Measurements from ENCODE around the gene MIDN. TPM values are rescaled to one million over a fixed set of nuclear protein-coding genes. Genes with fewer than 3 reads are reported as not detected.

The MIDN gene
- total RNA-seq, 1 donor from 2014 or later = 325 TPM

- H3K4me3 Mint-ChIP-seq (ENCODE audit: unreplicated experiment) = peak overlapping the region; percentile 86
- peaks cover 22% of the 10 kb centered on the region for H3K27me3 Mint-ChIP-seq (ENCODE audit: unreplicated experiment)
- H3K27ac Mint-ChIP-seq (ENCODE audit: unreplicated experiment) = no peak overlapping the region
- no peaks in the 10 kb centered on the region for H3K36me3 Mint-ChIP-seq (ENCODE audit: unreplicated experiment)
- H3K4me1 Mint-ChIP-seq (ENCODE audit: low read depth, unreplicated experiment) = peaks cover 25% of the 10 kb centered on the region
- no peak for DNase-seq
- peaks cover 15% of the 10 kb centered on the region for H3K9me3 Mint-ChIP-seq (ENCODE audit: unreplicated experiment)
- no peak for TF ChIP-seq CTCF (IDR thresholded peaks at IDR 0.05; ENCODE audit: partially characterized antibody, unreplicated experiment)
Measured at GRCh38 chr19:1275976-1276627, 27.7 kb downstream of the MIDN start.

GRCh38 chr19:1276628-1277022 is 28.2 kb downstream of the MIDN start:
- peaks cover 21% of the 10 kb centered on the region for H3K4me1 Mint-ChIP-seq (ENCODE audit: low read depth, unreplicated experiment)
- peaks cover 15% of the 10 kb centered on the region for H3K9me3 Mint-ChIP-seq (ENCODE audit: unreplicated experiment)
- H3K4me3 Mint-ChIP-seq (ENCODE audit: unreplicated experiment) = peak overlapping the region; percentile 86
- H3K27ac Mint-ChIP-seq (ENCODE audit: unreplicated experiment) = no peak overlapping the region
- no peak for TF ChIP-seq CTCF (IDR thresholded peaks at IDR 0.05; ENCODE audit: partially characterized antibody, unreplicated experiment)
- H3K27me3 Mint-ChIP-seq (ENCODE audit: unreplicated experiment) = peaks cover 22% of the 10 kb centered on the region
- no peaks in the 10 kb centered on the region for H3K36me3 Mint-ChIP-seq (ENCODE audit: unreplicated experiment)
- no peak for DNase-seq

- Mint-ChIP-seq H3K9me3 (ENCODE audit: unreplicated experiment) (peaks cover 15% of the 10 kb centered on the region), H3K4me3 (ENCODE audit: unreplicated experiment) (peak overlapping the region; percentile 86), H3K4me1 (ENCODE audit: low read depth, unreplicated experiment) (peaks cover 21% of the 10 kb centered on the region), H3K36me3 (ENCODE audit: unreplicated experiment) (no peaks in the 10 kb centered on the region), H3K27me3 (ENCODE audit: unreplicated experiment) (peaks cover 20% of the 10 kb centered on the region), H3K27ac (ENCODE audit: unreplicated experiment) (no peak overlapping the region)
- DNase-seq = no peak
- no peak for TF ChIP-seq CTCF (IDR thresholded peaks at IDR 0.05; ENCODE audit: partially characterized antibody, unreplicated experiment)
Measured at GRCh38 chr19:1277061-1277460, 28.7 kb downstream of the MIDN start.

- Mint-ChIP-seq H3K36me3 (ENCODE audit: unreplicated experiment) (no peaks in the 10 kb centered on the region), H3K27ac (ENCODE audit: unreplicated experiment) (no peak overlapping the region), H3K4me3 (ENCODE audit: unreplicated experiment) (no peak overlapping the region), H3K9me3 (ENCODE audit: unreplicated experiment) (peaks cover 6% of the 10 kb centered on the region), H3K4me1 (ENCODE audit: low read depth, unreplicated experiment) (peaks cover 14% of the 10 kb centered on the region), H3K27me3 (ENCODE audit: unreplicated experiment) (peaks cover 16% of the 10 kb centered on the region)
- no peak for TF ChIP-seq CTCF (IDR thresholded peaks at IDR 0.05; ENCODE audit: partially characterized antibody, unreplicated experiment)
- DNase-seq = no peak
Measured at GRCh38 chr19:1278074-1278473, 29.7 kb downstream of the MIDN start.
